ENCODE data around the gene CENPC. TPM values are rescaled to one million over a fixed set of nuclear protein-coding genes. Genes with fewer than 3 reads are reported as not detected.

CENPC gene
- total and polyA plus RNA-seq, 2 of the 4 experiments (the other 2 are of a cell fraction), result 4.2 to 6.6 TPM

GRCh38 chr4:67438975-67439374 is 106.3 kb downstream of the CENPC start:
- no peaks in the 10 kb centered on the region for H3K4me1 ChIP-seq (ENCODE audit: control insufficient read depth, insufficient read depth, low read length)
- no peaks in the 10 kb centered on the region for H3K79me1 ChIP-seq (ENCODE audit: low read depth in 1 of 2, low read length in 2 of 2)
- no peak overlapping the region for H3K4ac ChIP-seq (ENCODE audit: low read depth, low read length)
- no peak overlapping the region for H2BK5ac ChIP-seq (ENCODE audit: low read depth, low read length, poor library complexity, severe bottlenecking)
- no peak overlapping the region for H2AFZ ChIP-seq (replicated peaks; ENCODE audit: low read length, poor library complexity)
- no peak overlapping the region for H3K56ac ChIP-seq (ENCODE audit: extremely low read depth, insufficient read depth, low read length)
- no peak overlapping the region for H3K14ac ChIP-seq (replicated peaks; ENCODE audit: low read depth, low read length)
- H3K9me1 ChIP-seq (ENCODE audit: insufficient read depth, low read length), result no peaks in the 10 kb centered on the region; the same call in 1 of the 2 replicates
- dilution Hi-C loops (cut with HindIII; ENCODE audit: low sequenced_read_pairs, unreplicated experiment) (no loop called here), in situ Hi-C loops (cut with MboI; ENCODE audit: low sequenced_read_pairs) (no loop called here), intact Hi-C loops (cut with micrococcal nuclease) (no loop called here)
- no peak for ATAC-seq (ENCODE audit: low read depth)
- no peak overlapping the region for H3K4me2 ChIP-seq (ENCODE audit: low read depth, low read length)
- H2BK20ac ChIP-seq (ENCODE audit: low read depth, low read length), result no peak overlapping the region
- no peaks in the 10 kb centered on the region for H3K27me3 ChIP-seq (ENCODE audit: control insufficient read depth, insufficient read depth, low read length)
- TF ChIP-seq ELK1 (IDR thresholded peaks at IDR 0.05; ENCODE audit: borderline replicate concordance, low read depth, low read length) (no peak), CTCF (conservative IDR thresholded peaks at IDR 0.05; ENCODE audit: low read depth, low read length) (no peak), POLR2A (IDR thresholded peaks at IDR 0.05; ENCODE audit: low read depth, low read length) (no peak), FOS (IDR thresholded peaks at IDR 0.05; ENCODE audit: low read depth, low read length) (no peak), CEBPB (IDR thresholded peaks at IDR 0.05; ENCODE audit: low read depth, low read length) (no peak), SMC3 (IDR thresholded peaks at IDR 0.05; ENCODE audit: low read depth, low read length) (no peak), NFE2L2 (IDR thresholded peaks at IDR 0.05; ENCODE audit: low read depth, low read length) (no peak), RCOR1 (IDR thresholded peaks at IDR 0.05; ENCODE audit: insufficient replicate concordance, low read length) (no peak), RFX5 (IDR thresholded peaks at IDR 0.05; ENCODE audit: low read depth, low read length) (no peak), MAFK (IDR thresholded peaks at IDR 0.05; ENCODE audit: low read depth, low read length) (no peak), USF2 (IDR thresholded peaks at IDR 0.05; ENCODE audit: low read depth, low read length) (no peak), CHD1 (IDR thresholded peaks at IDR 0.05; ENCODE audit: low read depth, low read length) (no peak), BHLHE40 (IDR thresholded peaks at IDR 0.05; ENCODE audit: low read depth, low read length) (no peak), RAD21 (IDR thresholded peaks at IDR 0.05; ENCODE audit: low read length) (no peak), MXI1 (IDR thresholded peaks at IDR 0.05; ENCODE audit: borderline replicate concordance, low read depth, low read length) (no peak), MAZ (IDR thresholded peaks at IDR 0.05; ENCODE audit: borderline replicate concordance, low read depth, low read length) (no peak)
- WGBS, 2 experiments (ENCODE audit: extremely low coverage in 2 of 2, insufficient read length in 1 of 2), result no CpG with 5 or more reads among the region's 4 CpGs
- H3K4me3 ChIP-seq (ENCODE audit: insufficient read depth, low read depth, low read length), result no peak overlapping the region
- H3K23ac ChIP-seq (ENCODE audit: low read depth, low read length), result no peak overlapping the region
- no peak overlapping the region for H2AK5ac ChIP-seq (ENCODE audit: low read depth, low read length)
- POLR2A ChIA-PET (ENCODE audit: unreplicated experiment), result no interaction called here
- H4K5ac ChIP-seq (ENCODE audit: low read depth, low read length), result no peak overlapping the region
- no peaks in the 10 kb centered on the region for H3K36me3 ChIP-seq (ENCODE audit: control insufficient read depth, insufficient read depth, low read length)
- H4K8ac ChIP-seq (ENCODE audit: low read depth in 2 of 2, low read length in 2 of 2), result no peak overlapping the region
- no peak overlapping the region for H3K27ac ChIP-seq (ENCODE audit: insufficient read depth, low read length)
- no peak overlapping the region for H2AK9ac ChIP-seq (replicated peaks; ENCODE audit: low read depth, low read length, poor library complexity)
- H3K18ac ChIP-seq (ENCODE audit: low read depth, low read length), result no peak overlapping the region
- no TSS peak for BruUV-seq (replicated peaks)
- H3K9ac ChIP-seq (ENCODE audit: low read depth, low read length), result no peak overlapping the region
- CTCF ChIA-PET, result no interaction called here
- no peaks in the 10 kb centered on the region for H4K20me1 ChIP-seq (ENCODE audit: insufficient read depth, low read length)
- no peak overlapping the region for H2BK15ac ChIP-seq (ENCODE audit: low read depth, low read length)
- no peak overlapping the region for H2BK120ac ChIP-seq (ENCODE audit: low read depth, low read length)
- no peak for DNase-seq
- H3K9me3 ChIP-seq (ENCODE audit: control insufficient read depth, insufficient read depth, low read length), result no peaks in the 10 kb centered on the region
- no peak overlapping the region for H4K91ac ChIP-seq (ENCODE audit: insufficient read depth, low read depth, low read length)
